ENCODE results near the gene SLC4A9.
"Not testable (repeated sequence)": the region's sequence is repeated elsewhere in the genome, so short reads cannot be mapped to it uniquely, and the experiment has no call there.

The SLC4A9 gene

DNA sequence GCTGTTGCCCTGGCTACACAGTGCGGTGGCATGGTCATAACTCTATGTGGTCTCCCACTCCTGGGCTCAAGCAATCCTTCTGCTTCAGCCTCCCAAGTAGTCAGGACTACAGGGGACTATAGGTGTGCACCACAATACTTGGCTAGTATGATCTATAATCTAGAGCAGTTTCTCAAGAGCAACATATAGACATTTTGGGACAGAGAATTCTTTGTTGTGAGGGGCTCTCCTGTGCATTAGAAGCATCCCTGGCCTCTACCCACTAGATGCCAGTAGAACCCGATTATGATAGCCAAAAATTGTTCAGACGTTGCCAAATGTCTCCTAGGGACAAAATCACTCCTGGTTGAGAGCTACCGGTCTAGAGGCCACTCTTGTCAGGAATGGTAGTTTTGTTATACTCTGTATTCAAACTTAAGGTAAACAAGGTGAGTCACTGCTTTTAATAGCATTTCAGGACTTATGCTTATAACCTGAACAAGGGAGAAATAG, 48.8 kb downstream of the SLC4A9 start:
- DNase-seq (ENCODE audit: low spot score in 2 of 2), result no peak
- in situ Hi-C loops (cut with MboI; ENCODE audit: low sequenced_read_pairs), result no loop called here
- Histone ChIP-seq H3K4me3 (no peak overlapping the region), H3K9me3 (no peaks in the 10 kb centered on the region), H3K27me3 (ENCODE audit: low read depth) (no peaks in the 10 kb centered on the region), H3K36me3 (replicated peaks) (peaks cover 7% of the 10 kb centered on the region), H3K4me1 (peaks cover 12% of the 10 kb centered on the region)

DNA sequence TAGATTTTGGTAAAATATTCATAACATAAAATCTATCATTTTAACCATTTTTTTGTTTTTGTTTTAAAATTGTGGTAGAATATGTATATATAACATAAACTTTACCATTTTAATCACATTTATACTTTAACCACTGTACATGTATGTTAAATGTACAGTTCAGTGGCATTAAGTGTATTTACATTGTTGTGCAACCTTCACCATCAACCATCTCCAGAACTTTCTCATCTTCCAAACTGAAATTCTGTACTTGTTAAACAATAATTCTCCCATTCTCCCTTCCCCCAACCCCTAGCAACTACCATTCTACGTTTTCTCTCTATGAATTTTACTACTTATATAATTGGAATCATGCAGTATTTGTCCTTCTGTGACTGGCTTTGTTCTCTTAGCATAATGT, 53.2 kb downstream of the SLC4A9 start:
- in situ Hi-C loops (cut with MboI; ENCODE audit: low sequenced_read_pairs), result no loop called here
- no peak overlapping the region for H3K4me3 ChIP-seq
- no peaks in the 10 kb centered on the region for H3K9me3 ChIP-seq
- peaks cover 17% of the 10 kb centered on the region for H3K4me1 ChIP-seq
- H3K36me3 ChIP-seq (replicated peaks), result no peaks in the 10 kb centered on the region; the same call in 1 of the 2 replicates
- no peaks in the 10 kb centered on the region for H3K27me3 ChIP-seq (ENCODE audit: low read depth)
- no peak for DNase-seq (ENCODE audit: low spot score in 2 of 2)

DNA sequence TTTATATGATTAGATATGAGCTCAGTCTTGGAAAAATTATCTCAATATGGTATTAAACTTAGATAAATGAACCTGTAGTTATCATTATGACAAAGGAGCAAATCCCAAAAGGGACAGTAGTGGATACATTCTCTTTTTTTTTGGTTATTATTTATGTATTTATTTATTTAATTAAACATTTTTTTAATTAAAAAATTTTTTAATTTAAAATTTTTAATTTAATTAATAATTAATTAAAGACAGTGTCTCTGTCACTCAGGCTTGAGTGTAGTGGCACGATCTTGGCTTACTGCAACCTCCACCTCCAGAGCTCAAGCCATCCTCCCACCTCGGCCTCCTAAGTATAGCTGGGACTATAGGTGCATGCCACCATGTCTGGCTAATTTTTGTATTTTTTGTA, 57.2 kb downstream of the SLC4A9 start:
- Histone ChIP-seq H3K27me3 (ENCODE audit: low read depth) (no peaks in the 10 kb centered on the region), H3K36me3 (replicated peaks) (no peaks in the 10 kb centered on the region; the same call in 1 of the 2 replicates), H3K9me3 (no peaks in the 10 kb centered on the region), H3K4me3 (no peak overlapping the region), H3K4me1 (peaks cover 14% of the 10 kb centered on the region)
- no peak for DNase-seq (ENCODE audit: low spot score in 2 of 2)
- in situ Hi-C loops (cut with MboI; ENCODE audit: low sequenced_read_pairs), result no loop called here

DNA sequence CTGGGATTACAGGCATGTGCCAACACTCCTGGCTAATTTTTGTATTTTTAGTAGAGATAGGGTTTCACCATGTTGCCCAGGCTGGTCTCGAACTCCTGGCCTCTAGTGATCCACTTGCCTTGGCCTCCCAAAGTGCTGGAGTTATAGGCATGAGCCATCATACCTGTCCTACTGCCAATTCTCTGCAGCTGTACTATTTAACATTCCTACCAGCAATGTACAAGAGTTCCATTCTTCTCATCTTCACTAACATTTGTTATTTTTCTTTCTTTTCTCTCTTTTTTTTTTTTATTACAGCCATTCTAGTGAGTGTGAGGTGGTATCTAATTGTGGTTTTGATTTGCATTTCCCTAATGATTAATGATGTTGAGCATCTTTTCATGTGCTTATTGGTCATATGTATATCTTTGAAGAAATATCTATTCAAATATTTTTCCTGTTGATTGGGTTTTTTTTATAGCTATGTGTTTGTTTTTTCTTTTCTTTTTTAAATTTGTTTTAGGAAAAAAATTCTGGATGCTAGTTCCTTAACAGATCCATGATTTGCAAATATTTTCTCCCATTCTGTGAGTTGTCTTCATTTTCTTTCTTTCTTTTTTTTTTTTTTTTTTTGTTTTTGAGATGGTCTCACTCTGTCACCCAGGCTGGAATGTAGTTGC, 59.0 kb downstream of the SLC4A9 start:
- no peak for DNase-seq (ENCODE audit: low spot score in 2 of 2)
- H3K27me3 ChIP-seq (ENCODE audit: low read depth), result no peaks in the 10 kb centered on the region
- H3K4me1 ChIP-seq, result peaks cover 4% of the 10 kb centered on the region
- H3K36me3 ChIP-seq (replicated peaks), result no peaks in the 10 kb centered on the region; the same call in 1 of the 2 replicates
- H3K4me3 ChIP-seq, result no peak overlapping the region
- no peaks in the 10 kb centered on the region for H3K9me3 ChIP-seq
- in situ Hi-C loops (cut with MboI; ENCODE audit: low sequenced_read_pairs), result no loop called here

DNA sequence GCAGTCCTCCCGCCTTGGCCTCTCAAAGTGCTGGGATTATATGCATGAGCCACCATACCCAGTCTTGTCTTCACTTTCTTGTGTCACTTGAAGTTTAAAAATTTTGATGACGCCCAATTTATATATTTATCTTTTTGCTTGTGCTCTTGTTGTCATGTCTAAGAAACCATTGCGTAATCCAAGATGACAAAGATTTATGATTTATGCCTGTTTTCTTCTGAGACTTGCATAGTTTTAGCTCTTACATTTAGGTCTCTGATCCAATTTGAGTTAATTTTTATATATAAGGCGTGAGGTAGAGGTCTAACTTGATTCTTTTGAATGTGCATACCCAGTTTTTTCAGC, 60.2 kb downstream of the SLC4A9 start:
- DNase-seq (ENCODE audit: low spot score in 2 of 2), result no peak
- Histone ChIP-seq H3K27me3 (ENCODE audit: low read depth) (no peaks in the 10 kb centered on the region), H3K36me3 (replicated peaks) (no peaks in the 10 kb centered on the region), H3K9me3 (no peaks in the 10 kb centered on the region), H3K4me1 (no peaks in the 10 kb centered on the region), H3K4me3 (no peak overlapping the region)
- in situ Hi-C loops (cut with MboI; ENCODE audit: low sequenced_read_pairs), result no loop called here

DNA sequence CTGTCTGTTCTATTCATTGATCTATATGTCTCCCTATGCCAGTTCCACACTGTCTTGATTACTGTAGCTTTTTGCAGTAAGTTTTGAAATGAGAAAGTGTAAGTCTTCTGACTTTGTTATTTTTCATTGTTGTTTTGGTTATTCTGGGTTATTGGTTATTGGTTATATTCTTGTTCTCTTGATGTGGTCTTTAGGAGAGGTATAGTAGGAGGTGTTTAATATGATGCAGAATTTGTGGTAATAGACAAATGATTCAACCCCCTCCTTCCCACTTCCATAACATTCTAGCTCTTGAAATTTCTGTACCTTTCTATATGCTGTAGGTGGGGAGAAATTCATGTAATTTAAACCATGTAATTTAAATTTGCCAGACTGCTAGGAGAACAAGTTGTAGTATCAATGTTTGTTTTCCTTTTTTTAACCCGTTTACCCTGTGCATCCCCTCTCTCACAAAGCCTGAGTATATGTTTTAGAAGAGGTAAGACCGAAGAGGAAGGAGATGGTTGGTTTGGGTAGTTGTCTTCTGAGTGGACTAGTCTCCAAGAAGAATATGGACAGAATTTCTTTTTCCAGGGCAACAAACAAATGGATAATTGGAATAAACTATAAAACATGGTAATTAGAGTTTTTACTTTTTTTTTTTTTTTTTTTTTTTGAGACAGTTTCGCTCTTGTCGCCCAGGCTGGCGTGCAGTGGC, 60.8 kb downstream of the SLC4A9 start:
- Histone ChIP-seq H3K27me3 (ENCODE audit: low read depth) (no peaks in the 10 kb centered on the region), H3K36me3 (replicated peaks) (0 out of 2 replicates have a peak, but pooled peaks cover 4% of the 10 kb centered on the region), H3K4me3 (no peak overlapping the region), H3K9me3 (no peaks in the 10 kb centered on the region), H3K4me1 (0 out of 2 replicates have a peak, but pooled peaks cover 4% of the 10 kb centered on the region)
- no peak for DNase-seq (ENCODE audit: low spot score in 2 of 2)
- in situ Hi-C loops (cut with MboI; ENCODE audit: low sequenced_read_pairs), result no loop called here

DNA sequence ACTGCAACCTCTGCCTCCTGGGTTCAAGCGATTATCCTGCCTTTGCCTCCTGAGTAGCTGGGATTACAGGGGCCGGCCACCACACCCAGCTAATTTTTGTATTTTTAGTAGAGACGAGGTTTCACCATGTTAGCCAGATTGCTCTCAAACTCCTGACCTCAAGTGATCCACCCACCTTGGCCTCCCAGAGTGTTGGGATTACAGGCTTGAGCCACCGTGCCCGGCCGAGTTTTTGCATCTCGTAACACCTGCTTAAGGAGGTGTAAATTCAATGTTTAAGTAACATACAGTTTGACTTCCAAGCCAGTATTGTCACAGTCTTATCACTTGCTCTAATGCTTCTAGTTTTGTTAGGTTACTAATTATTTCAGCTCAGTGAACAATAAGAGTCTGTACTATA, 61.4 kb downstream of the SLC4A9 start:
- in situ Hi-C loops (cut with MboI; ENCODE audit: low sequenced_read_pairs); H3K4me3 ChIP-seq; H3K9me3 ChIP-seq; H3K27me3 ChIP-seq (ENCODE audit: low read depth); DNase-seq (ENCODE audit: low spot score in 2 of 2); H3K4me1 ChIP-seq; H3K36me3 ChIP-seq (replicated peaks): not testable (repeated sequence)

DNA sequence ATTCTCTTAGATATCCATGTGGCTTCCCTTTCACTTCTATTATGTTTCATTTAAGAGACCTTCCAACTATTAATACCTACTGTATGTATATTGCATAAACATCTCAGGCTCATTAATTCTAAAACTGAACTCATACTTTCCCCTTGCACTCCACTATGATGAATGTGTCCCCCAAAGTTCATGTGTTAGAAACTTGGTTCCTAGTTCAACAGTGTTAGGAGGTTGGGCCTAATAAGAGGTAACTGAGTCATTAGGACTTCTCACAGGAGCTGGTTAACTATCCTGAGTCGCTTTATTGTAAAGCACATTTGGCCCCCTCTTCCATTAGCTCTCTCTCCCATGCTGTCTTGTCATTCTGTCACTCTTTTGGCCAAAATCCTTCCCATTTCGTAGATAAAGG, 63.6 kb downstream of the SLC4A9 start:
- 0 out of 2 replicates have a peak, but pooled peaks cover 5% of the 10 kb centered on the region for H3K36me3 ChIP-seq (replicated peaks)
- H3K4me3 ChIP-seq, result no peak overlapping the region
- H3K4me1 ChIP-seq, result 0 out of 2 replicates have a peak, but pooled peaks cover 4% of the 10 kb centered on the region
- in situ Hi-C loops (cut with MboI; ENCODE audit: low sequenced_read_pairs), result no loop called here
- H3K27me3 ChIP-seq (ENCODE audit: low read depth), result no peaks in the 10 kb centered on the region
- no peaks in the 10 kb centered on the region for H3K9me3 ChIP-seq
- DNase-seq (ENCODE audit: low spot score in 2 of 2), result no peak

DNA sequence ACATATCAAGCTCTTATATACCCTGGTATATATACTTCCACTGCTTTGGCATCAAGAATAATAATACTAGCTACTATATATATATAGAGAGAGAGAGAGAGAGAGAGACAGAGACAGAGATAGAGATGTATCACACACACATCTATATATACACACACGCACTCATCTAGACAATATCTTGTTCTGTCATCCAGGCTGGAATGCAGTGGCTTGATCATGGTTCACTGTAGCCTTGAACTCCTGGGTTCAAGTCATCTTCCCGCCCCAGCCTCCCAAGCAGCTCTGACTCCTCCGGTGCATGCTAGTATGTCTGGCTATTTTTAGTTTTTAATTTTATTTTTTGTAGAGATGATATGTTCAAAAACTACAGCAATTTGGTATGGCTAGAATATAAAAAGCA, 64.1 kb downstream of the SLC4A9 start:
- in situ Hi-C loops (cut with MboI; ENCODE audit: low sequenced_read_pairs), result no loop called here
- no peaks in the 10 kb centered on the region for H3K27me3 ChIP-seq (ENCODE audit: low read depth)
- no peaks in the 10 kb centered on the region for H3K9me3 ChIP-seq
- 0 out of 2 replicates have a peak, but pooled peaks cover 5% of the 10 kb centered on the region for H3K36me3 ChIP-seq (replicated peaks)
- H3K4me3 ChIP-seq, result no peak overlapping the region
- 0 out of 2 replicates have a peak, but pooled peaks cover 4% of the 10 kb centered on the region for H3K4me1 ChIP-seq
- no peak for DNase-seq (ENCODE audit: low spot score in 2 of 2)

Measured in HAP-1 (cell line).